ENCODE data around the gene COL4A2. TPM values are rescaled to one million over a fixed set of nuclear protein-coding genes. Genes with fewer than 3 reads are reported as not detected.

The COL4A2 gene
- total RNA-seq, 4 donors from 2014 or later = 655 to 1,231 (median 912) TPM

DNA sequence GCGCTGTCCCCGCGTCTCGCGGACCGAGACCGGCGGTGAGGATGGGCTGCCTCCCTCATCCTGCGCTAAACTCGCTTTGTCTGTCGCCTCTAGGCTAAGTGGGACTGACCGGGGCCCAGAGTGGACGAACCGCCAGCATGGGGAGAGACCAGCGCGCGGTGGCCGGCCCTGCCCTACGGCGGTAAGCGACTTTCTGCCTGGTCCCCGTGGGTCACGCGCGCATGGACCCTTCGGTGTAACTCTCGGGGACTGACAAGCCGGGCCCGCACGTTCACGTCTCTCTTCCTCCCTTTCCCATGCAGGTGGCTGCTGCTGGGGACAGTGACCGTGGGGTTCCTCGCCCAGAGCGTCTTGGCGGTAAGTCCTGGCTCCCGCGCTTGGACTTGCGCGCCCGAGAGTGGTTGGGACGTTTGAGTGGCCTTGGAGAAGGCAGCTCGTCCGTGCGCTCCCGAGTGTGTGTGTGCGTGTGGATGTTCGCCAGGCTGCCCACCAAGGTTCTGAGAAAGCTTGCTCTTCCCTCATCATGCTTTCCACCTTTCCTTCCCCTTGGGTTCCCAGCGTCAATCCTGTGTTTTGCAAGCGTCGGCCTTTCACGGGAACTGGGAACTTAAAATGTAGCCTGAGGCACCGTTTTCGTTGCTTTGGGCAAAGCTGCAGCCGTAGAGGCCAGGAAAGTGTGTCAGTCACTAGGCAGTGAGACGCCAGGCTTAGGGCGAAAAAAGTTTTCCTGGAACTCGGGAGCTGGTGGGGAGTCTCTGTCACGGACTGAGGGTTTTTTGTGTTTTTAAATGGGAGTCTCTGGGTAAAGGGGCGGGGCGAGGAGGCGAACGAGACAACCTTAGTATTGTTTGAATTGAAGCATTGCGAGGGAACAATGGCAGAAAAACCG, 927 bp downstream of the COL4A2 start:
- TF ChIP-seq, protein P1, sequence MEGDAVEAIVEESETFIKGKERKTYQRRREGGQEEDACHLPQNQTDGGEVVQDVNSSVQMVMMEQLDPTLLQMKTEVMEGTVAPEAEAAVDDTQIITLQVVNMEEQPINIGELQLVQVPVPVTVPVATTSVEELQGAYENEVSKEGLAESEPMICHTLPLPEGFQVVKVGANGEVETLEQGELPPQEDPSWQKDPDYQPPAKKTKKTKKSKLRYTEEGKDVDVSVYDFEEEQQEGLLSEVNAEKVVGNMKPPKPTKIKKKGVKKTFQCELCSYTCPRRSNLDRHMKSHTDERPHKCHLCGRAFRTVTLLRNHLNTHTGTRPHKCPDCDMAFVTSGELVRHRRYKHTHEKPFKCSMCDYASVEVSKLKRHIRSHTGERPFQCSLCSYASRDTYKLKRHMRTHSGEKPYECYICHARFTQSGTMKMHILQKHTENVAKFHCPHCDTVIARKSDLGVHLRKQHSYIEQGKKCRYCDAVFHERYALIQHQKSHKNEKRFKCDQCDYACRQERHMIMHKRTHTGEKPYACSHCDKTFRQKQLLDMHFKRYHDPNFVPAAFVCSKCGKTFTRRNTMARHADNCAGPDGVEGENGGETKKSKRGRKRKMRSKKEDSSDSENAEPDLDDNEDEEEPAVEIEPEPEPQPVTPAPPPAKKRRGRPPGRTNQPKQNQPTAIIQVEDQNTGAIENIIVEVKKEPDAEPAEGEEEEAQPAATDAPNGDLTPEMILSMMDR (IDR thresholded peaks at IDR 0.05; ENCODE audit: low read depth) = no peak

DNA sequence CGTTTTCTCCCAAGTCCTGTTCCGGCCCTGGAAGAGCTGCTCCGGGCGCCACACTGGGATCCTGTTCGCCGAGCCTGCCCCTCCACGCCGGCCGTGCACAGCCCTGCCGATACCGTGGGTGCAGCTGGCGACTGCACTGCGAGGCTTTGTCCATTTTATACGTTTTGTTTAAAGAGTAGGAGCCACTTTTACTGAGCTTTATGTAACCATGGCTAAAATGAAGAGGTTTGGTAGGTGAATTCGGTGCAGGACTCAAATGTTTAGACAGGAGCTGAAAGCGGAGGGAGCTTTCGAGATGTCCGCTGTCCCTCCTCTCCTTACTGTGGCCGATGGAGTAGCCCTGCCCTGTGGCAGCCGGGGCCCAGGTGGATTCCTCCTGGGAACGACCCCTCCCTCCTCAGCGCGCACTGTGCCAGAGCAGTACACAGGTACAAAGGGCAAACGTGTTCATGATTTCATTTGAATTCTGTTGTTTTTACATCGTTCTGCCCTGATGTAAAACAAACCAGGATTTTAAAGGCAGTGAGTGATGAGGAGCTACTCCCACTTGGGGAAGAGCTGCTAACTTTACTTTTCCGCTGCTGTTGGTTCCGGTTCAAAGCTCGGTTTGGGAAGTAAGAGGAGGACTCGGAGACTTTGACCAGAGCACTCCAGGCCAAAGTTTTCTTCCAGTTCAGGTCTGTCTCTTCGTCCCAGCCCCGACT, 1.7 kb downstream of the COL4A2 start:
- TF ChIP-seq, protein P1 (IDR thresholded peaks at IDR 0.05; ENCODE audit: low read depth) = no peak

DNA sequence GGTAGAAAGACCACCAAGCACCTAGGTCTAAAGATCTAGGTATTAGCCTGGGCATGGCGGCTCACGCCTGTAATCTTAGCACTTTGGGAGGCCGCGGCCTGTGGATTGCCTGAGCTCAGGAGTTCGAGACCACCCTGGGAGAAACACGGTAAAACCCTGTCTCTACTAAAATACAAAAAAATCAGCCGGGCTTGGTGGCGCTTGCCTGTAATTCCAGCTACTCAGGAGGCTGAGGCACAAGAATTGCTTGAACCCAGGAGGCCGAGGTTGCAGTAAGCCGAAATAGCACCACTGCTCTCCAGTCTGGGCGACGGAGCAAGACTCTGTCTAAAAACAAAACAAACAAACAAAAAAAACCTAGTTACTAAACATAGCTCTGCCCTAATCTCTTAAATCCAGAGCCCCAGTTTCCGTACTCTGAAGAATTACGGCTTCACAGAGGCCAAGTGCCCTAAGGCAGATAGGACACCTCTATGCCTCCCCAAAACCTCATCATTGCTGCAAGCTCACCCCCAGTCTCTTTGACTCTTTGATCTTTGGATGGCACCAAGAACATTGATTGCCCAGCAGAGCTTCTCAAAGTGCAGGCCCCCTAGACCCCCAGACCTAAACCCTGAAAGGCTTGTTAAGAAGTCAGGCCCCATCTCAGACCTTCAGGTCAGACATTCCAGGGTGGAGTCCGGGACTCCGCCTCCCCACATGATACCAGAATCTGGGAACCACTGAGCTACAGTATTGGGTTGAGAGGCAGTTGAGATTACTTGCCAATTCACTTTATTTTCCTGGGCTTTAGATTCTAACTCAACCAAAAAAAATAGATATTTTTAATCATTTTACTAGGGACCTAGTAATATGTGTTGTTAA, 2.8 kb downstream of the COL4A2 start:
- TF ChIP-seq, protein P1 (IDR thresholded peaks at IDR 0.05; ENCODE audit: low read depth) = no peak

DNA sequence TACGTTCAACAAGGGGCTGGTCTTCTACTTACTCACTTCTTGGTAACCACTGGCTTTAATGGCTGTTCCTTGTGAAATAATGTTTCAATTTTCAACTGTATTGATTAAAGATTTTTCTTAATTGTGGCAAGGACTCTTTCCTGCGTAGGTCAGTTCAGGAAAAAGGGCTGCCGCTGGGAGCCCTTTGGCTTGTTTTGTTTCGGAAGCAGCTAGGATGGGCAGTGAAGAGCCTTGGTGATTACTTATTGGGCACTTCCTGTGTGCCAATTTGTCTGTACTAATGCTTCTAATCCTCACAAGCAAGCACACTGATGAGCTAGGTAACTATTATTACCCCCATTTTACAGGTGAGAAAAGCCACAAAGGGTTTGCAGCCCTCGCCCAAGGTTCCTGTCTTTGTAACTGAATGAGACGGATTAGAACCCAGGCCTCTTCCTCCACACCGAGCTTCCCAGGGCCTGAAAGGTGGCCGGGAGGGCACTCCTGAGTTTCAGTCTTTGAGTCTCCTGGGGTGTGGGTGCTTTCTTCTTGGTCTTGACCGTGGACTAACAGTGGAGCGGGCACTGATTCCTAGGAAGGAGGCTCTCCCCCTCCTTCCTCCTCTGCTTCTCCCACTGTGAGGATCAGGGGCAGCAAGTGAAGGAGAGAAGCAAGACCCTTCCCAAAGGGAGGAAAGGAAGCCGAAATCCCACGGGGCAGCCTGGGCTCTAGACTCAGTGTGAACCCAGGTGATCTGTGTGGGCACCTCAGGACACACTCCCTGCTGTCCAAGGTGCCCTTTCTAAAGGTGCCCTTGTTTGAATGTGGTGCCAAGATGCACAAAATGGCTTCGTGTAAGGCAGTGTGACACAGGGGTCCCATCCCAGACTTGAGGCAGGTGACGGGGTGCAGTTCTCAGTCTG, 3.7 kb downstream of the COL4A2 start:
- TF ChIP-seq, protein P1 (IDR thresholded peaks at IDR 0.05; ENCODE audit: low read depth) = no peak

DNA sequence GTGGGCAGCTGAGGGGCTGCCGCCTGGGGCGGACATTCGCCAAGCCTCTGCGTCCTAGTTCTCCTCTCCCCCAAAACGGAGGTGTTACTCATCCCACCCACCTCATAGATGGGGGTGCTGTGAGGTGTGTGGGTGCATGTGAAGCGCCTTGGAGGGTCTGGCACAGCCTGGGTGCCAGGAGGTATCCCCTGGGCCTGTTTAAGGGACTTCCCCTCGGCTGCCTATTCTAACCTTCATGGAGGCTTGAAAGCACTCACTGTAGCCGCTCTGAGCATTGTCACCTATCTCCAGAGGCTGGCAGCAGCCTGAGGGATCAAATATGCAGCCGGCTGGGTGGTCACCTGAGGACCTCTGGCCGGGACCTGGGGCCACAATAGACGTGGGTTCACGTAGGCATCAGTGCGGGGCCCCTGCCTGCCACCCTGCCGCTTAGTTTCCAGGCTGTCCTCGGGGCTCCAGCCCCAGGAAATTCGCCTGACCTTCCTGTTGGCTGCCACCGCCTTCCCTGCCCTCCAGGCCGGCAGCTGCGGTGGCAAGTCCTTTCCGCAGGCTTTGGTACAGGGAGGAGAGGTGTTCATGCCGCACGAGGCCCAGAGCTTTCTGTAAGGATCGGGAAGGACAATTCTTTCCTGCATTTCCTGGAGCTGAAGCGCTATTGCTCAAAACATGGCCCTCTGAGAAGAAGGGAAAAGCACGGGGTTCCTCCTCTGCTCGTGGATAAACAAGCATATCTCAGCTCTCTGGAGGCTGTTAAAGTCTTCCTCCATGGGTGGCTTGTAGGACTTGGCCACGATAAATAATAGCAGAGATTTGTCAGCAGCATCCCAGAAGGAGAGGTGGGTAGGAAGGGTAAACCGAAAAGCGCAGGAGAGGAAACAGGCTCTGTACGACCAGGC, 4.6 kb downstream of the COL4A2 start:
- TF ChIP-seq, protein P1 (IDR thresholded peaks at IDR 0.05; ENCODE audit: low read depth) = no peak
